Gastroesophageal sphincter (tissue), 4 donors: Measurements from ENCODE around the gene CDH13. TPM values are rescaled to one million over a fixed set of nuclear protein-coding genes. Genes with fewer than 3 reads are reported as not detected.

Experiments
- ATAC-seq: fragments of 150-250 bp; one replicate; pipeline ENCODE4 v1.9.1; 2016; ENCODE audit warnings: mild to moderate bottlenecking, moderate library complexity
- H3K27ac ChIP-seq, 4 donors: fragments of 200-600 bp; sonication (generic) in 3 of 4; 1 replicate in 3 of 4; 2 replicates in 1 of 4; pipeline ENCODE4 v1.5.1; 2016 to 2019
- H3K27me3 ChIP-seq: fragments of 200-600 bp; sonication (generic); one replicate; pipeline ENCODE4 v1.5.1; 2019
- H3K36me3 ChIP-seq, 2 donors: fragments of 200-600 bp; sonication (generic); one replicate each; pipeline ENCODE4 v1.5.1; 2019; ENCODE audit warnings: control low read depth in 1 of 2
- H3K4me1 ChIP-seq, 3 donors: fragments of 200-600 bp; sonication (generic); 1 replicate in 2 of 3; 2 replicates in 1 of 3; pipeline ENCODE4 v1.5.1; 2016 to 2019; ENCODE audit warnings: control low read depth in 2 of 3
- H3K4me3 ChIP-seq, 2 donors: fragments of 200-600 bp; sonication (generic); one replicate each; pipeline ENCODE4 v1.5.1; 2019; ENCODE audit warnings: mild to moderate bottlenecking in 1 of 2, moderate library complexity in 1 of 2
- H3K9me3 ChIP-seq, 3 donors: fragments of 200-600 bp; sonication (generic); one replicate each; pipeline ENCODE4 v1.5.1; 2017 to 2019; ENCODE audit warnings: control low read depth in 2 of 3
- EP300 ChIP-seq: sonication (generic); formaldehyde crosslinking; IDR thresholded peaks from one replicate; pipeline ENCODE4 v1.6.1; 2017; ENCODE audit warnings: antibody characterized with exemption, mild to moderate bottlenecking
- POLR2A ChIP-seq, 2 donors: fragments of 450-650 bp; IDR thresholded peaks; one replicate each; pipeline ENCODE4 v1.6.1; 2017; ENCODE audit warnings: antibody characterized with exemption in 2 of 2, mild to moderate bottlenecking in 2 of 2, moderate library complexity in 1 of 2
- POLR2AphosphoS5 ChIP-seq: sonication (generic); formaldehyde crosslinking; IDR thresholded peaks from one replicate; pipeline ENCODE4 v1.6.1; 2017; ENCODE audit warnings: antibody characterized with exemption
- WGBS, 2 donors: methylation state at CpG; one replicate each; pipeline ENCODE4 v1.1.5; 2018; ENCODE audit warnings: low coverage in 1 of 2; 5-methylcytosine and 5-hydroxymethylcytosine counted together
- total RNA-seq, 4 donors: library from RNA; depleted of rRNA; stranded (reverse); fragments of >200 nt; gene quantifications; one replicate each; pipeline ENCODE4 v1.1.0, GENCODE V29; 2016
- TF ChIP-seq, protein P1 (sequence below), 4 experiments: fragments of 200-600 bp in 2 of 4; fragments of 450-650 bp in 2 of 4; sonication (generic) in 1 of 4; IDR thresholded peaks; one replicate each; pipeline ENCODE4 v1.5.1; 2017 to 2019; ENCODE audit warnings: antibody characterized with exemption in 4 of 4, mild to moderate bottlenecking in 2 of 4, moderate library complexity in 2 of 4

Gene CDH13
- total RNA-seq, 4 donors from 2014 or later, result 4.2 to 22.3 (median 11.4) TPM

DNA sequence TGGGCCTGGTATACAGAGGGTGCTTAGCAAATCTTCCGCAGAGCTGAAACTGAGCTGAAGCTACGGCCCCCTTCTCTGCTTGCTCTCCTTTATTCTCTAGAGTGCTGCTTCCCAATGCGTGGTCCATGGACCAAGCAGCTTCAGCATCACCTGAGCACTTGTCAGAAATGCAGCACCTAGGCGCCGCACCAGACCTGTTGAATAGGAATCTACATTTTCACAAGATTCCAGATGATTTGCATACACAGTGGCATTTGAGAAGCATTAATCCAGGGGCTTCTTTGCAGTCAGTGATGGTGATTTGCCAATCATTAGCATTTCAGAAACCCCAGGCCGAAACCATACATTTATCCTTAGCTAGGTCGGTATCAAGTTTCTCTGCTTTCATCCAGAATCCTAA lies 204.2 kb downstream of the CDH13 start:
- TF ChIP-seq POLR2A (IDR thresholded peaks at IDR 0.05) (no peak), POLR2AphosphoS5 (no peak), EP300 (no peak)
- TF ChIP-seq, protein P1, sequence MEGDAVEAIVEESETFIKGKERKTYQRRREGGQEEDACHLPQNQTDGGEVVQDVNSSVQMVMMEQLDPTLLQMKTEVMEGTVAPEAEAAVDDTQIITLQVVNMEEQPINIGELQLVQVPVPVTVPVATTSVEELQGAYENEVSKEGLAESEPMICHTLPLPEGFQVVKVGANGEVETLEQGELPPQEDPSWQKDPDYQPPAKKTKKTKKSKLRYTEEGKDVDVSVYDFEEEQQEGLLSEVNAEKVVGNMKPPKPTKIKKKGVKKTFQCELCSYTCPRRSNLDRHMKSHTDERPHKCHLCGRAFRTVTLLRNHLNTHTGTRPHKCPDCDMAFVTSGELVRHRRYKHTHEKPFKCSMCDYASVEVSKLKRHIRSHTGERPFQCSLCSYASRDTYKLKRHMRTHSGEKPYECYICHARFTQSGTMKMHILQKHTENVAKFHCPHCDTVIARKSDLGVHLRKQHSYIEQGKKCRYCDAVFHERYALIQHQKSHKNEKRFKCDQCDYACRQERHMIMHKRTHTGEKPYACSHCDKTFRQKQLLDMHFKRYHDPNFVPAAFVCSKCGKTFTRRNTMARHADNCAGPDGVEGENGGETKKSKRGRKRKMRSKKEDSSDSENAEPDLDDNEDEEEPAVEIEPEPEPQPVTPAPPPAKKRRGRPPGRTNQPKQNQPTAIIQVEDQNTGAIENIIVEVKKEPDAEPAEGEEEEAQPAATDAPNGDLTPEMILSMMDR (IDR thresholded peaks at IDR 0.05), result no peak
- ATAC-seq, result no peak
- Histone ChIP-seq H3K4me1 (no peaks in the 10 kb centered on the region), H3K27me3 (no peaks in the 10 kb centered on the region), H3K4me3 (no peak overlapping the region), H3K9me3 (no peaks in the 10 kb centered on the region), H3K27ac (no peak overlapping the region), H3K36me3 (no peaks in the 10 kb centered on the region)
- WGBS, 2 donors, result 85 to 91% methylated on average over 7 of the region's 7 CpGs

DNA sequence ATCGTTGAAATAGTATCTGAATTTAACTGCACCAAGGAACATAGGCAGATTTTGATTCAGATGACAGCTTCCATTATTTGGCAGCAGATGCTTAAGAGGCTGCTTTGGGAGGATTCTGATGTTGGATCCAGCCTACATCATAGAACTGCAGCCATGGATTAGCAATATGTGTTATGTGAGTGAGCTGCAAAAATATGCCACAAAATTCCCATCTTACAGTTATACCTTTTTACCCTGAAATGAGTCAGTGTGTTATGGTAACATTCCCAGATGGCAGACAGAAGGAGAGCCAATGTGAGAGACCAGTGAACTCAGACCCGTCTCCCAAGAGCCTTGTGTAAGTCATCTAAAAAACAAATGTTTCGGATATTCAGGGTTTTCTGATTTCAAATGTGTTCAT lies 206.1 kb downstream of the CDH13 start:
- H3K27me3 ChIP-seq, result no peaks in the 10 kb centered on the region
- no peak for TF ChIP-seq EP300
- TF ChIP-seq POLR2A (IDR thresholded peaks at IDR 0.05), result no peak
- TF ChIP-seq POLR2AphosphoS5, result no peak
- TF ChIP-seq, protein P1 (IDR thresholded peaks at IDR 0.05), result no peak
- no peaks in the 10 kb centered on the region for H3K4me1 ChIP-seq
- ATAC-seq, result no peak
- H3K36me3 ChIP-seq, result no peaks in the 10 kb centered on the region
- H3K9me3 ChIP-seq, result no peaks in the 10 kb centered on the region
- 73 to 81% methylated on average over 2 to 3 of the region's 3 CpGs for WGBS, 2 donors
- no peak overlapping the region for H3K27ac ChIP-seq
- H3K4me3 ChIP-seq, result no peak overlapping the region

DNA sequence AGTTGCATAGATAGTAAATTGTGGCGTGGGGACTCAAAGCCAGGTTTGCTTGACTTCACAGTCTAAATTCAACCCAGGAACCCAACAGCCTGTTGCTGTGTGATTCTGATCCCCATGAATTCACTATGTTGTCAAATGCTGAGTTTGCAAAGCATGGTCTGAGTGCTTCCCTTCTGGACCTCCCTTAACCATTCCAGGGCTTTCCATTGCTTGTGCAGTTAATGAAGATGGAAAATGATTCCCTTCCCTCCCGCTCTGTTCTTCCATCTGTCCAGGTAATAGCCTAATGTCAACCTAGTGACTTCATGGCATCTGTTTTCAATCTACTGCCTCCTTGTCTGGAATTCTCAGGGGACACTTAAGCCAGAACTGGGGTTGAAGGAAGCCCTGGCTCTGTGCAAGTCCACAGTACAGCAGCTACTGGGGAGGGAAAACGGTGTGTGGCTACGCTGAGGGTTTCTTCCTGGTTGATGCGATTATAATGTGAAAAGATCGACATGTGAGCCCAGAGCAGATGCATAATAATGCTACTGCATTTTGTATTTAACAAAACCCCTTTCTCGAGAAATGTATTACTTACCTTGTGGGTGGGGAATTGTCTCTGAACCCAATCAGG lies 206.7 kb downstream of the CDH13 start:
- Histone ChIP-seq H3K9me3 (no peaks in the 10 kb centered on the region), H3K27ac (no peak overlapping the region), H3K4me1 (no peaks in the 10 kb centered on the region), H3K4me3 (no peak overlapping the region), H3K36me3 (no peaks in the 10 kb centered on the region), H3K27me3 (no peaks in the 10 kb centered on the region)
- no peak for ATAC-seq
- TF ChIP-seq POLR2A (IDR thresholded peaks at IDR 0.05), result no peak
- TF ChIP-seq POLR2AphosphoS5, result no peak
- no peak for TF ChIP-seq EP300
- TF ChIP-seq, protein P1 (IDR thresholded peaks at IDR 0.05), result no peak
- 74 to 79% methylated on average over 6 to 7 of the region's 7 CpGs for WGBS, 2 donors

DNA sequence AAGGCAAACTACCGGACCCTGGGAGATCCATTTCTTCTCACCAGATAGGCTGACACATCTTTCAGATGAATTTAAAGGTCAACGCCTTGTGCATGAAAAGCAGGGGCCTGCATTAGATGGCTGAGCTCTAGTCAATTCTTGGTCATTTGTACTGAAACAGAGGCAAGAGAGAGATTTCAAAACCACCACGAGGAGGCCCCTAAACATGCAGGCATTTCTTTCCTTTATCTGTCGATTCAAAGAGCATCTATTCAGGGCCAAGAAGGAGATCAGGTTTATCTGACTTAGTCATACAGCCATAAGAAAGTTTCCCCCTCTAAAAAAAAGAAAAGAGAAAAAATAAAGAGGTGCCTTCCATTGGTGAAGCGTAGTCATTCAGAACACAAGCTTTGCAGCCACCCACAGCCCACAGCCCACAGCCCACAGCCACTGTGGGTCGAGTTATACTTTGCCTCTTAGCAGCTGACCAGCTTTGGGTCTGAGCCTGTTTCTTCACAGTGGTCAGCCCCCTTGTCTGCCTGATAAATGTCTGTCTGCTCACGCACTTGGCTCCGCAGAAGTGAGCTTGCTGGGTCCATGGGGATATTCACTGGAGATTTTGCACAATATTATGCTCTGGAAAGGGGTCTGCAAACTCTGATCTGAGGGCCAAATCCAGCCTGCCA lies 207.5 kb downstream of the CDH13 start:
- Histone ChIP-seq H3K9me3 (no peaks in the 10 kb centered on the region), H3K27me3 (no peaks in the 10 kb centered on the region), H3K36me3 (no peaks in the 10 kb centered on the region), H3K4me3 (no peak overlapping the region), H3K4me1 (no peaks in the 10 kb centered on the region), H3K27ac (no peak overlapping the region)
- ATAC-seq, result no peak
- no peak for TF ChIP-seq POLR2AphosphoS5
- no peak for TF ChIP-seq EP300
- no peak for TF ChIP-seq POLR2A (IDR thresholded peaks at IDR 0.05)
- TF ChIP-seq, protein P1 (IDR thresholded peaks at IDR 0.05), result no peak
- 57 to 84% methylated on average over 4 to 6 of the region's 8 CpGs for WGBS, 2 donors
